ENCODE measurements around the gene SPANXD. TPM values are rescaled to one million over a fixed set of nuclear protein-coding genes. Genes with fewer than 3 reads are reported as not detected.
"Not testable (repeated sequence)": the region's sequence is repeated elsewhere in the genome, so short reads cannot be mapped to it uniquely, and the experiment has no call there.

Gene SPANXD
- total RNA-seq (2021) (0.78 and 1.3 TPM in 2 replicates), Bru-seq, nascent RNA (percentile 28 among the genes with signal in this experiment), BruChase-seq, experiment 1, labeled RNA remaining after a 2-hour chase (percentile 35 among the genes with signal in this experiment), BruChase-seq, experiment 2, labeled RNA remaining after a 6-hour chase (percentile 46 among the genes with signal in this experiment)
- long read RNA-seq, transcript SPANXD-201 (2 exons, 682 nt): major isoform, 6 of 6 reads
- long read RNA-seq, partial matches to known transcripts: 0 of 6 reads
- long read RNA-seq, other reads (novel, unspliced or antisense): 0 of 6 reads

GRCh38 chrX:141698639-141699038, at the start of gene SPANXD:
Gene SPANXD, minus strand, starts transcription at chrX:141698739. Its CDS starts 334 bp downstream, at chrX:141698405.
- BruUV-seq (replicated peaks); H3K9me2 ChIP-seq (ENCODE audit: insufficient read depth); H3K4me1 ChIP-seq (replicated peaks; ENCODE audit: insufficient read depth); H3K27ac ChIP-seq; H3K36me3 ChIP-seq (ENCODE audit: low read depth); H3K27me3 ChIP-seq (ENCODE audit: insufficient read depth, low read depth); DNase-seq; H4K20me1 ChIP-seq (ENCODE audit: insufficient read depth); H3F3A ChIP-seq (ENCODE audit: insufficient read depth, low read depth); POLR2A ChIA-PET (ENCODE audit: unreplicated experiment); CTCF ChIA-PET; intact Hi-C loops (cut with micrococcal nuclease; ENCODE audit: unreplicated experiment); H3K79me2 ChIP-seq (ENCODE audit: low read depth); H3K4me3 ChIP-seq; H3K9me3 ChIP-seq (ENCODE audit: insufficient read depth, low read depth); H3K4me2 ChIP-seq; H2AFZ ChIP-seq: not testable (repeated sequence)

GRCh38 chrX:141742666-141743065, 44.1 kb upstream of the SPANXD start:
- Histone ChIP-seq H4K20me1 (ENCODE audit: insufficient read depth) (no peaks in the 10 kb centered on the region), H3K36me3 (ENCODE audit: low read depth) (no peaks in the 10 kb centered on the region), H3F3A (ENCODE audit: insufficient read depth, low read depth) (no peaks in the 10 kb centered on the region), H3K4me1 (replicated peaks; ENCODE audit: insufficient read depth) (no peaks in the 10 kb centered on the region), H2AFZ (no peak overlapping the region), H3K9me3 (ENCODE audit: insufficient read depth, low read depth) (no peaks in the 10 kb centered on the region), H3K4me3 (no peak overlapping the region), H3K27me3 (ENCODE audit: insufficient read depth, low read depth) (no peaks in the 10 kb centered on the region), H3K4me2 (no peak overlapping the region), H3K79me2 (ENCODE audit: low read depth) (no peaks in the 10 kb centered on the region), H3K27ac (no peak overlapping the region), H3K9me2 (ENCODE audit: insufficient read depth) (no peaks in the 10 kb centered on the region; the same call in 1 of the 2 replicates)
- no peak for DNase-seq
- ChIA-PET CTCF (no interaction called here), POLR2A (ENCODE audit: unreplicated experiment) (no interaction called here)
- intact Hi-C loops (cut with micrococcal nuclease; ENCODE audit: unreplicated experiment): no loop called here
- no TSS peak for BruUV-seq (replicated peaks)
- TF ChIP-seq EZH2 (IDR thresholded peaks at IDR 0.05; ENCODE audit: low read depth) (no peak), CTCF (conservative IDR thresholded peaks at IDR 0.05) (no peak)

- Histone ChIP-seq H3K4me2 (no peak overlapping the region), H3K27me3 (ENCODE audit: insufficient read depth, low read depth) (no peaks in the 10 kb centered on the region), H3K9me3 (ENCODE audit: insufficient read depth, low read depth) (no peaks in the 10 kb centered on the region; the same call in 1 of the 2 replicates), H4K20me1 (ENCODE audit: insufficient read depth) (no peaks in the 10 kb centered on the region), H2AFZ (no peak overlapping the region), H3K4me3 (no peak overlapping the region), H3F3A (ENCODE audit: insufficient read depth, low read depth) (no peaks in the 10 kb centered on the region), H3K36me3 (ENCODE audit: low read depth) (no peaks in the 10 kb centered on the region), H3K4me1 (replicated peaks; ENCODE audit: insufficient read depth) (no peaks in the 10 kb centered on the region), H3K79me2 (ENCODE audit: low read depth) (no peaks in the 10 kb centered on the region), H3K9me2 (ENCODE audit: insufficient read depth) (no peaks in the 10 kb centered on the region; the same call in none of the 2 replicates), H3K27ac (no peak overlapping the region)
- ChIA-PET POLR2A (ENCODE audit: unreplicated experiment) (no interaction called here), CTCF (no interaction called here)
- BruUV-seq (replicated peaks): no TSS peak
- DNase-seq: no peak
- TF ChIP-seq EZH2 (IDR thresholded peaks at IDR 0.05; ENCODE audit: low read depth) (no peak), CTCF (conservative IDR thresholded peaks at IDR 0.05) (no peak)
- intact Hi-C loops (cut with micrococcal nuclease; ENCODE audit: unreplicated experiment): no loop called here
These were observed 38.1 kb upstream of the SPANXD start for GRCh38 chrX:141736656-141737055.

GRCh38 chrX:141733371-141733770, 34.8 kb upstream of the SPANXD start:
- no TSS peak for BruUV-seq (replicated peaks)
- POLR2A ChIA-PET (ENCODE audit: unreplicated experiment): no interaction called here
- no peak for DNase-seq

More at GRCh38 chrX:141733371-141733770, 34.8 kb upstream of the SPANXD start:
- Histone ChIP-seq H3K79me2 (ENCODE audit: low read depth) (no peaks in the 10 kb centered on the region), H3K36me3 (ENCODE audit: low read depth) (no peaks in the 10 kb centered on the region), H2AFZ (no peak overlapping the region), H3K9me2 (ENCODE audit: insufficient read depth) (no peaks in the 10 kb centered on the region; the same call in 1 of the 2 replicates), H3K4me3 (no peak overlapping the region), H4K20me1 (ENCODE audit: insufficient read depth) (no peaks in the 10 kb centered on the region), H3K4me1 (replicated peaks; ENCODE audit: insufficient read depth) (no peaks in the 10 kb centered on the region), H3K27me3 (ENCODE audit: insufficient read depth, low read depth) (peaks cover 4% of the 10 kb centered on the region; the same call in 1 of the 2 replicates), H3K4me2 (no peak overlapping the region), H3K27ac (no peak overlapping the region), H3F3A (ENCODE audit: insufficient read depth, low read depth) (no peaks in the 10 kb centered on the region), H3K9me3 (ENCODE audit: insufficient read depth, low read depth) (no peaks in the 10 kb centered on the region; the same call in 1 of the 2 replicates)
- intact Hi-C loops (cut with micrococcal nuclease; ENCODE audit: unreplicated experiment): no loop called here
- TF ChIP-seq CTCF (conservative IDR thresholded peaks at IDR 0.05): no peak
- no peak for TF ChIP-seq EZH2 (IDR thresholded peaks at IDR 0.05; ENCODE audit: low read depth)
- CTCF ChIA-PET: no interaction called here

Data from PC-9 (cell line).